ENCODE data around the gene GABARAP. TPM values are rescaled to one million over a fixed set of nuclear protein-coding genes. Genes with fewer than 3 reads are reported as not detected.

Gene GABARAP
- total RNA-seq, 6 donors from 2014 or later: 381 to 631 (median 601) TPM

DNA sequence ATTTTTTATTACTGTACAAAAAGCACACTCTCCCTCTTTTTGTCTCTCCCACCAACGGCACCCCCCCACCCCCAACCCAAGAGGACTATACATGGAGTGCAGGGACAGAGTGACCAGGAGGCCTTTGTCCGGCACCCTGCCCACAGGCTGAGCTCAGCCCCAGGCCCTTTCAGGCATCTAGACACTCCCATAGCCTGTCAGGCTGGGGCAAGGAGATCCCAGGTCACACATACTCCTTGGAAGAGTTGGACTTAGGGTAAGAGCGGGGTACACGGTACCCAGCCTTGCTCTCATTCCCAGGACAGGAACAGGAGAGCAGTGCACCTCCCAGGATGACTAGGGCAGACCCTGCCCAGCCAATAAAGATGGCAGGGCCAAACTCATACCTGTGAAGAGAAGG lies 17.9 kb upstream of the GABARAP start:
- Histone ChIP-seq H3K36me3 (peaks cover 6 to 47% (median 31%) of the 10 kb centered on the region in 4 donors), H3K4me3 (peak overlapping the region in 3 of 4 donors; percentile 55 to 73 (median 56)), H3K9me3 (no peaks in the 10 kb centered on the region), H3K27ac (peak overlapping the region; percentile 82 to 89 (median 86)), H3K4me1 (peaks cover 24 to 62% (median 40%) of the 10 kb centered on the region in 4 donors), H3K27me3 (peaks cover 0 to 19% (median 6%) of the 10 kb centered on the region in 4 donors)
- DNase-seq (no peak), ATAC-seq (ENCODE audit: low FRiP score in 2 of 2) (no peak)
- 80 to 81% methylated on average over 4 of the region's 4 CpGs for WGBS, 2 donors
- TF ChIP-seq POLR2AphosphoS5 (IDR thresholded peaks at IDR 0.05) (no peak), POLR2A (IDR thresholded peaks at IDR 0.05) (no peak), EP300 (IDR thresholded peaks at IDR 0.05) (no peak)
- TF ChIP-seq, protein P1, sequence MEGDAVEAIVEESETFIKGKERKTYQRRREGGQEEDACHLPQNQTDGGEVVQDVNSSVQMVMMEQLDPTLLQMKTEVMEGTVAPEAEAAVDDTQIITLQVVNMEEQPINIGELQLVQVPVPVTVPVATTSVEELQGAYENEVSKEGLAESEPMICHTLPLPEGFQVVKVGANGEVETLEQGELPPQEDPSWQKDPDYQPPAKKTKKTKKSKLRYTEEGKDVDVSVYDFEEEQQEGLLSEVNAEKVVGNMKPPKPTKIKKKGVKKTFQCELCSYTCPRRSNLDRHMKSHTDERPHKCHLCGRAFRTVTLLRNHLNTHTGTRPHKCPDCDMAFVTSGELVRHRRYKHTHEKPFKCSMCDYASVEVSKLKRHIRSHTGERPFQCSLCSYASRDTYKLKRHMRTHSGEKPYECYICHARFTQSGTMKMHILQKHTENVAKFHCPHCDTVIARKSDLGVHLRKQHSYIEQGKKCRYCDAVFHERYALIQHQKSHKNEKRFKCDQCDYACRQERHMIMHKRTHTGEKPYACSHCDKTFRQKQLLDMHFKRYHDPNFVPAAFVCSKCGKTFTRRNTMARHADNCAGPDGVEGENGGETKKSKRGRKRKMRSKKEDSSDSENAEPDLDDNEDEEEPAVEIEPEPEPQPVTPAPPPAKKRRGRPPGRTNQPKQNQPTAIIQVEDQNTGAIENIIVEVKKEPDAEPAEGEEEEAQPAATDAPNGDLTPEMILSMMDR (IDR thresholded peaks at IDR 0.05): no peak

DNA sequence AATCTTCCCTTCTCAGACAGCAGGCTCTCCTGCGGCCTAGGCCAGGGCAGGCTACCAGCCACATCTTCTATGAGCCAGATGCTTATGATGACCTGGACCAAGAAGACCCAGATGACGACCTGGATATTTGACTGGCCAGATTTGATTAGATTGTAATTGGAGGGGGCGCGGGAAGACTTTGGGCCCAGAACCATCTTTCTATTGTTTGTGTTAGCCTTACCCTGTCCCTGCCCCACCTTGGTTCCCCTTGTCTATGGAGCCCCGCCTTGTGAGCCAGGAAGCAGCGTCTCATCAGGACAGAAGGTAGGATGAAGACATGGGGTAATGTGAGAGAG lies 17.3 kb upstream of the GABARAP start:
- Histone ChIP-seq H3K27me3 (peaks cover 0 to 19% (median 6%) of the 10 kb centered on the region in 4 donors), H3K9me3 (no peaks in the 10 kb centered on the region), H3K4me3 (peak overlapping the region in 1 of 4 donors; percentile 56), H3K27ac (peak overlapping the region in 2 of 4 donors; percentile 83 to 89), H3K36me3 (peaks cover 6 to 54% (median 37%) of the 10 kb centered on the region in 4 donors), H3K4me1 (peaks cover 24 to 61% (median 40%) of the 10 kb centered on the region in 4 donors)
- DNase-seq: no peak
- 91 to 97% methylated on average over 6 of the region's 6 CpGs for WGBS, 2 donors
- TF ChIP-seq EP300 (IDR thresholded peaks at IDR 0.05): no peak
- no peak for TF ChIP-seq POLR2A (IDR thresholded peaks at IDR 0.05)
- no peak for TF ChIP-seq POLR2AphosphoS5 (IDR thresholded peaks at IDR 0.05)
- TF ChIP-seq, protein P1 (IDR thresholded peaks at IDR 0.05): no peak
- no peak for ATAC-seq (ENCODE audit: low FRiP score in 2 of 2)

DNA sequence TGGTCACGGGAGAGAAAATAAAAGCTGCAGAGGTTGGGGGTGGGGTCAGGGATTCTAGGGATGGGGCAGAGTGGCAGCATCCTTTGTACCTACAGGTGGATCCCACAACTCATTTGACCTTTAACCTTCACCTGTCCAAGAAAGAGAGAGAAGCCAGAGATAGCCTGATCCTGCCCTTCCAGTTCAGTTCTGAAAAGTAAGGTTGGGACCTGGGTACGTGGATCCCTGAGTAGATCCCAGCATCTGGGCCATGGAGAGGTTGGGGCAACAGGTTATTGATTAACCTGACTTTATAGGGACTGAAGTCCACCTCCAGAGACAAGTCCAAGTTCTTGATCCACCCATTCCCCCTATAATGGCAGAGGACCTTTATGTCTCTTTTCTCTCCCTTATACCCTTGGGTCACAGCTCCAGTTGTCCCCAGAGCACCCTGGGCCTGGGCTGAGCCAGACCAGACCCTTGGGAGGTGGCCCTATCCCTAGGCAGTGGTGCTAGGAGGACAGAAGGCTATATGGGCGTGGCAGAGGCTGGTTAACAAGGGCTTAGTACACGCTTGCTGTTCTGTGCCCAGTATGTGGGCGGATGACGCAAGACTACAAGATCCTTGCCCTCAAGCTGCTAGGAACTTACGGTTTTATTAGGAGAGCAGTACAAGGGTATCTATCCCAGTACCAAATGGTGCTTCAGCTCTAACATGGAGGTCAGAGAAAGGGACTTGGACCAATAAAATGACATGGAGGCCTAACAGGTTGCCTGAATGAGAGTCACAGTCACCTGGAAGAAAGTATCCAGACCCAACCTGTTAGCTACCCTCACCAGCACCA lies 16.7 kb upstream of the GABARAP start:
- Histone ChIP-seq H3K9me3 (no peaks in the 10 kb centered on the region), H3K27ac (peak overlapping the region in 2 of 4 donors; percentile 83 to 89), H3K36me3 (peaks cover 11 to 59% (median 40%) of the 10 kb centered on the region in 4 donors), H3K27me3 (peaks cover 0 to 19% (median 6%) of the 10 kb centered on the region in 4 donors), H3K4me3 (no peak overlapping the region), H3K4me1 (peaks cover 24 to 56% (median 40%) of the 10 kb centered on the region in 4 donors)
- no peak for TF ChIP-seq POLR2A (IDR thresholded peaks at IDR 0.05)
- TF ChIP-seq, protein P1 (IDR thresholded peaks at IDR 0.05): no peak
- peak; percentile 23 to 29 for TF ChIP-seq POLR2AphosphoS5 (IDR thresholded peaks at IDR 0.05)
- ATAC-seq (ENCODE audit: low FRiP score in 2 of 2) (peak; percentile 19 to 43), DNase-seq (peak in 1 of 2 donors; percentile 92)
- 64 to 72% methylated on average over 7 of the region's 7 CpGs for WGBS, 2 donors

DNA sequence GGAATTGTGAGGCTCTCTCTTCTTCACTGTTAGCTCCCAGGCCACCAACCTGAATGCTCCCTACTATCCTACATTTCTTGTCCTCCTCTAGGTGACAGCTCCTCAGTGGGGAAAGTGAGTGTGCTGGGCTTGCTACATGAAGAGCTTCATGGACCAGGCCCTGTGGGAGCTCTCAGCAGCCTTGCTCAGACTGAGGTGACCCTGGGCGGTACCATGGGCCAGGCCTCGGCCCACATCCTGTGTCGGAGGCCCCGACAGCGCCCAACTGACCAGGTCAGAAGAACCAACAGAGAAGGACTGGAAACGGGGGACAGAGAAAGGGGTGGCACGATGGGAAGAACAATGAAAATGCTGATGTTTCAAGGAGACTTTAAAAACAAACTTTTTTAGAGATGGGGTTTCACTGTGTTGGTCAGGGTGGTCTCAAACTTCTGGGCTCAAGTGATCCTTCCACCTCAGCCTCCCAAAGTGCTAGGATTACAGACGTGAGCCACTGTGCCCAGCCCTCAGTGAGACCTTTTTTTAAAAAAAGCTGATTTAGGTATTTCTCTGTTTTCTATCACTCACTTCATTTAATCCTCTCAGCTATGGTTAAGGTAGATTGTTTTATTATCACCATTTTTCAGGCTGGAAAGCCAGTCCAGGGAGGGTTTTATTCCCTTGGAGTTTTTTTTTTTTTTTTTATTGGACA lies 14.7 kb upstream of the GABARAP start:
- no peak overlapping the region for H3K4me3 ChIP-seq
- ATAC-seq (ENCODE audit: low FRiP score in 2 of 2) (no peak), DNase-seq (peak in 1 of 2 donors; percentile 65)
- H3K9me3 ChIP-seq: no peaks in the 10 kb centered on the region
- no peak for TF ChIP-seq EP300 (IDR thresholded peaks at IDR 0.05)
- TF ChIP-seq POLR2AphosphoS5 (IDR thresholded peaks at IDR 0.05): no peak
- TF ChIP-seq, protein P1 (IDR thresholded peaks at IDR 0.05): no peak
- no peak for TF ChIP-seq POLR2A (IDR thresholded peaks at IDR 0.05)
- peaks cover 0 to 8% (median 3%) of the 10 kb centered on the region in 4 donors for H3K27me3 ChIP-seq
- 86 to 88% methylated on average over 8 of the region's 8 CpGs for WGBS, 2 donors
- peaks cover 11 to 59% (median 40%) of the 10 kb centered on the region in 4 donors for H3K36me3 ChIP-seq
- H3K27ac ChIP-seq: no peak overlapping the region
- H3K4me1 ChIP-seq: peaks cover 19 to 46% (median 32%) of the 10 kb centered on the region in 4 donors

Measured in upper lobe of left lung (tissue), 6 donors.